ENCODE data around the gene ABHD1.

GRCh38 chr2:27094353-27094984, 29.1 kb upstream of the ABHD1 start:
- TF ChIP-seq CTCF (IDR thresholded peaks at IDR 0.05; ENCODE audit: poor library complexity, severe bottlenecking) (no peak), EZH2 (IDR thresholded peaks at IDR 0.05; ENCODE audit: borderline replicate concordance, insufficient read depth, low read length, poor library complexity, severe bottlenecking) (no peak), TAF1 (IDR thresholded peaks at IDR 0.05; ENCODE audit: low read depth) (no peak), REST (IDR thresholded peaks at IDR 0.05; ENCODE audit: borderline replicate concordance) (no peak), EP300 (conservative IDR thresholded peaks at IDR 0.05; ENCODE audit: poor library complexity, severe bottlenecking) (no peak)

Data from neural cell (in vitro differentiated cells).